Lower lobe of right lung (tissue), 2 donors: ENCODE results near the gene PLEKHG3. TPM values are rescaled to one million over a fixed set of nuclear protein-coding genes. Genes with fewer than 3 reads are reported as not detected.

Source experiments
- ATAC-seq, 2 donors: fragments of 200-7000 bp; cut with Tn5 transposase; one replicate each; pipeline ENCODE4 v1.9.1; 2020 to 2022; ENCODE audit warnings: mild to moderate bottlenecking in 2 of 2, moderate library complexity in 2 of 2
- DNase-seq: peaks from one replicate; pipeline ENCODE4 v3.0.0-alpha.2; 2020
- H3K27ac ChIP-seq: fragments of 200-600 bp; one replicate; pipeline ENCODE4 v1.8.0; 2022
- H3K27me3 ChIP-seq: fragments of 200-600 bp; one replicate; pipeline ENCODE4 v1.8.0; 2022; ENCODE audit warnings: low read depth
- H3K36me3 ChIP-seq: fragments of 200-600 bp; one replicate; pipeline ENCODE4 v1.8.0; 2022; ENCODE audit warnings: mild to moderate bottlenecking
- H3K4me1 ChIP-seq: fragments of 200-600 bp; one replicate; pipeline ENCODE4 v1.8.0; 2022
- H3K4me3 ChIP-seq: fragments of 200-600 bp; one replicate; pipeline ENCODE4 v1.8.0; 2022; ENCODE audit warnings: mild to moderate bottlenecking
- H3K9me3 ChIP-seq: fragments of 200-600 bp; one replicate; pipeline ENCODE4 v1.8.0; 2022
- intact Hi-C: fragments of 100-400 bp; cut with DNase I; formaldehyde crosslinking; loops from one replicate; pipeline ENCODE4 v1.11.0; 2022
- total RNA-seq: library from RNA; stranded (reverse); fragmentation: NEBNext Ultra II Directional; extraction: Animal tissue kit (Norgen Biotek cat#: 25700); gene quantifications from one replicate; pipeline ENCODE4 v1.2.1, GENCODE V29; 2021
- TF ChIP-seq, protein P1 (sequence below): fragments of 200-600 bp; IDR thresholded peaks from one replicate; pipeline ENCODE4 v1.8.0; 2022; ENCODE audit warnings: antibody characterized with exemption, mild to moderate bottlenecking
- donor health status: DM: no; HTN: yes; CAD: no; lungs with severe emphysema.

The PLEKHG3 gene
- total RNA-seq, 1 donor from 2014 or later: 33.1 TPM

DNA sequence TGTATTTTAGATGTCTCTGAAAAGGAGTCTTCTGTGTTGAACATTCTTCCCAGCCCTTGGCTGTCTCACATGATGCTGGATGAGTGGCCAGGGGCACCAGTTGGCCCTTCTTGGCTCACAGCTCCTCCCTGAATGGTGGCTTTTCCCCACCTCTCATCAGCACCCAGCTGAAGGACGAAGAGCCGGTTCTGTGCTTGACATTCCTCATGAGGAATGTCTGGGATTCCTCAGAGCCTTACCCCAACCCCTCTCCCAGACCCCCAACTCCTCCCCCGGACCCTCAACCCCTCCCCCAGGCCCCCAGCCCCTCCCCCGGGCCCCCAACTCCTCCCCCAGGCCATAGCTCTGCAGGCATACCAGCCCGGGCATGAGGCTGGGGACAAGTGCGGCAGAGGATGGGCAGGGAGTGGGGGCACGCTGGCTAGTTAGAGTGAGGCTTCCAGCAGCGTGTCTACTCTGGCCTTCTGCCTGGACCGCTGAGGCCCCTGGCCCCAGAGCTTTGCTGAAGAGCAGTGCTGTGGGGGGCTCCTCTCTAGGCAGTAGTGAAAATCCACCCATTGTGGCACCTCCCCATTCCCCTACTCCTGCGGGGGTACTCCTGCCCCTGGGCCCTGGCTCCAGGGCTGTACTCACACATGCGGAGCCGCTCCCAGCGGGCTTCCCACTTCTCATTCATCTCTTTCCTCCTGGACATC is 64.3 kb downstream of the PLEKHG3 start:
- intact Hi-C loops: no loop called here
- no peak overlapping the region for H3K27ac ChIP-seq
- ATAC-seq (no peak), DNase-seq (no peak)
- no peaks in the 10 kb centered on the region for H3K36me3 ChIP-seq
- H3K4me1 ChIP-seq: peaks cover 5% of the 10 kb centered on the region
- H3K9me3 ChIP-seq: no peaks in the 10 kb centered on the region
- no peaks in the 10 kb centered on the region for H3K27me3 ChIP-seq
- no peak overlapping the region for H3K4me3 ChIP-seq
- TF ChIP-seq, protein P1, sequence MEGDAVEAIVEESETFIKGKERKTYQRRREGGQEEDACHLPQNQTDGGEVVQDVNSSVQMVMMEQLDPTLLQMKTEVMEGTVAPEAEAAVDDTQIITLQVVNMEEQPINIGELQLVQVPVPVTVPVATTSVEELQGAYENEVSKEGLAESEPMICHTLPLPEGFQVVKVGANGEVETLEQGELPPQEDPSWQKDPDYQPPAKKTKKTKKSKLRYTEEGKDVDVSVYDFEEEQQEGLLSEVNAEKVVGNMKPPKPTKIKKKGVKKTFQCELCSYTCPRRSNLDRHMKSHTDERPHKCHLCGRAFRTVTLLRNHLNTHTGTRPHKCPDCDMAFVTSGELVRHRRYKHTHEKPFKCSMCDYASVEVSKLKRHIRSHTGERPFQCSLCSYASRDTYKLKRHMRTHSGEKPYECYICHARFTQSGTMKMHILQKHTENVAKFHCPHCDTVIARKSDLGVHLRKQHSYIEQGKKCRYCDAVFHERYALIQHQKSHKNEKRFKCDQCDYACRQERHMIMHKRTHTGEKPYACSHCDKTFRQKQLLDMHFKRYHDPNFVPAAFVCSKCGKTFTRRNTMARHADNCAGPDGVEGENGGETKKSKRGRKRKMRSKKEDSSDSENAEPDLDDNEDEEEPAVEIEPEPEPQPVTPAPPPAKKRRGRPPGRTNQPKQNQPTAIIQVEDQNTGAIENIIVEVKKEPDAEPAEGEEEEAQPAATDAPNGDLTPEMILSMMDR: no peak

DNA sequence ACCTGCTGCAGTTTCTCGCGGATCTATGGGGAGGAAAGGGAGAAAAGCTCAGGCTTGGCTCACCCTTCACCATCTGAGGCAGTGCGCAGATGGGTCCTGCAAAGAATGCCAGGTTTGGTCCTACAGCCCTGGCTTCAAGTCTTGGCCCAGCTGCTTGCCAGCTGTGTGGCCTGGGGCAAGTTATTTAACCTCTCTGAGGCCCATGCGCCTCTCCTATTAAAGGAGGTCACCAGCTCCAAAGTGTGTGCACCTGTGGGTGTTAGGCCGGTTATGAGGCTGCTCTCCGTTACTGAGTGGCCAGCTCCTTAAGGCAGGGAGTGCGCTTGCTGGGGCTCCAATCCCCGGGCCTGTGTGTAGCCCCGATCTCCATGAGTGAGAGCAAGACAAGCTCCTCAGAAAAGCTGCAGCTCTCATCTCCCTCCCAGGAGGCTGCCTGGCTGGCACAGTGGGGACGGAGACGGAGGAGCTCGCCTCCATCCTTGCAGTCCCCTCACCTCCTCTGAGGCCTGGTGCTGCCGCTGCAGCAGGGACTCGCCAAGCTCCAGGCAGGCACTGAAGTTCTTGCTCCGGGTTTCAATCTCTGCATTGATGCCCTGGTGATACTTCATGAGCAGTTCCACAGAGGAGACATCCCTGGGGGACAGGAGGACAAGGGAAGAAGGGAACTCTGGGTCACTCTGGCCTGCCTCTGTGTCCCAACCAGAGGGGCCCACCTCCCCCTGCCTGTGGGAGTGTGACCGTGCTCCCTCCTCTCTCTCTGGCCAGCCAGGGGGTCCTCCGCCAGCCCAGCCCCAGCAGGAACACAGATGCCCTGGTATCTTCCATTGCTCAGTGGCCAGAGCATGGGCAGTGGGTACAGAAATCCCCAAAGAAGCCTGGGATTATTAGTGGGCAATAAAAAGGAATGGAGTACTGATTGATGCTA is 65.1 kb downstream of the PLEKHG3 start:
- H3K9me3 ChIP-seq: no peaks in the 10 kb centered on the region
- DNase-seq: no peak
- peaks cover 4% of the 10 kb centered on the region for H3K4me1 ChIP-seq
- TF ChIP-seq, protein P1: no peak
- H3K36me3 ChIP-seq: no peaks in the 10 kb centered on the region
- no peaks in the 10 kb centered on the region for H3K27me3 ChIP-seq
- no peak overlapping the region for H3K4me3 ChIP-seq
- intact Hi-C loops: no loop called here
- ATAC-seq: no peak
- H3K27ac ChIP-seq: no peak overlapping the region

DNA sequence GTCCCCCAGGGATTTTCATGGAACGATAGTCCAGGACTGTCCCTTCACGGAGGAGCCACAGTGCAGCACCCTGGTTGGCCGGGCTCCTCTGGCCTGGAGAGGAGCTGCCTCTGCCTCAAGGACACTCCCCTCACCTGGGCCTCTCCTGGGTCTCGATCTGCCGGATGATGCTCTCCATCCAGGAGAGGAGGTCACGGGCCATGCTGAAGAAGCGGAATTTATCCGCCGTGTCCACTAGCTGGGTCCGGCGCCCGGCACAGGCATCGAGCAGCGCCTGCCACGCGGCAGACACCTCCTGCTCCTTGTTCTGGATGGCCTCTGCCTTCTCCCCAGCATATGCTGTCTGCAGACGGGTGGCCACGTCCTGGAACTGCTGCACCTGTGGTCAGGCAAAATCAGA is 66.5 kb downstream of the PLEKHG3 start:
- Histone ChIP-seq H3K36me3 (no peaks in the 10 kb centered on the region), H3K4me1 (no peaks in the 10 kb centered on the region), H3K9me3 (no peaks in the 10 kb centered on the region), H3K27ac (no peak overlapping the region), H3K27me3 (no peaks in the 10 kb centered on the region), H3K4me3 (no peak overlapping the region)
- intact Hi-C loops: no loop called here
- no peak for ATAC-seq
- DNase-seq: no peak
- TF ChIP-seq, protein P1: no peak

DNA sequence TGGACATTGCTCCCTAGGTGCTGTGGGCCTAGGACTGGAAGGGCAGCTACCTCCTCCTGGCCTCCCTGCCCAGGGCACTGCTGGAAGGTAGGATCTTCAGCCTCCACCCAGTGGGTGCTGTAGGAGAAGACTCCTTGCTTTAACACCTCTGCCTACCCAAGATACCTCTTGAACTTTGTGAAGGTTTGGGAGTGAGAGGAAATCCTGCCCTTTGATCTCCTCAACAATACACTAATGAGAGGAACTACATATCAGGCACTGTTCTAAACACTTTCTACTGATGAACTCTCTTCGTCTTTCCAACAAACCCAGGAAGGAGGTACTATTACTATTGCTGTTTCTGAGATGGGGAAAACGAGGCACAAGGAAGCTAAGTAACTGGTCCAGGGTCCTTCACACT is 66.9 kb downstream of the PLEKHG3 start:
- intact Hi-C loops: no loop called here
- Histone ChIP-seq H3K27me3 (no peaks in the 10 kb centered on the region), H3K4me3 (no peak overlapping the region), H3K9me3 (no peaks in the 10 kb centered on the region), H3K4me1 (no peaks in the 10 kb centered on the region), H3K27ac (no peak overlapping the region), H3K36me3 (no peaks in the 10 kb centered on the region)
- TF ChIP-seq, protein P1: no peak
- ATAC-seq: no peak
- no peak for DNase-seq

DNA sequence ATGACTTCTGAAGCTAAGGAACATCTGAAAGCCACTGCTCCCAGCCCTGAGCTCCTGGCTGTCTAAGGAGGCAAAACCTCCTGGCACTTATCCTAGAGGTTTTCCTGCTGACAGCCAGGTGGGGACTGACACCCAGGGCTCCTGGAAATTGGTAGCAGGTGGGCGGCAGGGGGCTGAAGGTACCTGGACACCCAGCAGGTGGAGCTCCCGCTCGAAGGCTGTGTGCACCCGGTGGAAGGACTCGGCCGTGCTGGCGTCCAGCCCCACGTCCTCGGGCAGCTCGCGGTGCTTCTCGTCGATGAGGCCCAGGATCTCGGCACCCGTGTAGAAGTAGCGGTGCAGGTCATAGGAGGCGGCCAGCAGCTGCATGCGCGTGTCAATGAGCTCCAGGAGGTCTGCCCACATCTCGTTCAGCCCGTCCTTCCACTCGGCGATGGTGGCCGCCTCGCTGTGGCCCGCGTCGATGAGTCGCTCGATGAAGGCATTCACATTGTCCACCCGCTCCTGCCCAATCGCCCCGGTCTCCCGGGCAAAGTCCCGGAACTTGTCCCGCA is 68.2 kb downstream of the PLEKHG3 start:
- ATAC-seq: no peak
- intact Hi-C loops: no loop called here

More for the DNA sequence above, 68.2 kb downstream of the PLEKHG3 start:
- DNase-seq: no peak
- TF ChIP-seq, protein P1: no peak
- no peaks in the 10 kb centered on the region for H3K36me3 ChIP-seq
- H3K27ac ChIP-seq: no peak overlapping the region
- no peaks in the 10 kb centered on the region for H3K9me3 ChIP-seq
- H3K27me3 ChIP-seq: no peaks in the 10 kb centered on the region
- no peaks in the 10 kb centered on the region for H3K4me1 ChIP-seq
- H3K4me3 ChIP-seq: no peak overlapping the region
